A549 (cell line): Measurements from ENCODE around the gene SNRNP35. TPM values are rescaled to one million over a fixed set of nuclear protein-coding genes. Genes with fewer than 3 reads are reported as not detected.

Experiments used
- ATAC-seq, 2 experiments: fragments of 200-7000 bp in 1 of 2; fragments of >200 bp in 1 of 2; cut with Nextera tagmentation in 1 of 2; cut with Tn5 transposase in 1 of 2; 3 replicates each; pipeline versions ENCODE4 v1.8.0 to v1.9.1; 2018 to 2020; ENCODE audit warnings: mild to moderate bottlenecking in 1 of 2, moderate library complexity in 1 of 2
- CTCF ChIA-PET: fragments of 300-600 bp; sonication (Branson Sonifier 250); formaldehyde crosslinking; extraction: SDS; loops from one replicate; lab custom pipeline; 2021; ENCODE audit warnings: antibody characterized with exemption, inconsistent platforms; lab: Yijun Ruan, JAX
- POLR2A ChIA-PET: fragments of 350-600 bp; formaldehyde crosslinking; extraction: SDS; loops from one replicate; lab custom pipeline; 2021; ENCODE audit warnings: antibody characterized with exemption, inconsistent platforms; lab: Yijun Ruan, JAX
- DNase-seq, 2 experiments: peaks; one replicate each; pipeline versions ENCODE4 v3.0.0 to v3.0.0-alpha.2; 2011 to 2016; ENCODE audit warnings: low read depth in 1 of 2, low spot score in 1 of 2
- FAIRE-seq: peaks from 2 replicates; lab custom pipeline; 2011; peaks lifted over from hg19 to GRCh38; lab: Jason Lieb, UNC
- H3K27ac ChIP-seq, 2 experiments: fragments of >200 bp; sonication (Bioruptor Twin); formaldehyde crosslinking; 3 replicates each; pipeline ENCODE4 v1.5.1; 2016 to 2017
- H3K4me1 ChIP-seq: fragments of >200 bp; sonication (Bioruptor Twin); formaldehyde crosslinking; 3 replicates; pipeline ENCODE4 v1.6.1; 2016
- H3K4me2 ChIP-seq: fragments of >200 bp; sonication (Bioruptor Twin); formaldehyde crosslinking; 3 replicates; pipeline ENCODE4 v1.6.1; 2016
- H3K4me3 ChIP-seq: fragments of >200 bp; sonication (Bioruptor Twin); formaldehyde crosslinking; 3 replicates; pipeline ENCODE4 v1.5.1; 2016
- H3K9me3 ChIP-seq: fragments of >200 bp; sonication (Bioruptor Twin); formaldehyde crosslinking; 3 replicates; pipeline ENCODE4 v1.6.1; 2016
- BCL3 ChIP-seq: fragments of >200 bp; sonication (Bioruptor Twin); formaldehyde crosslinking; IDR thresholded peaks from 3 replicates; pipeline ENCODE4 v1.6.1; 2016
- CEBPB ChIP-seq, 2 experiments: fragments of >200 bp in 1 of 2; sonication (Bioruptor Twin) in 1 of 2; formaldehyde crosslinking in 1 of 2; IDR thresholded peaks; 2 replicates each; pipeline ENCODE4 v1.6.1; 2012 to 2016
- CHD2 ChIP-seq: fragments of 150-350 bp; IDR thresholded peaks from 2 replicates; pipeline ENCODE4 v1.6.1; 2014; ENCODE audit warnings: low read length; ENCODE audit not compliant: partially characterized antibody
- FOSL2 ChIP-seq, 2 experiments: fragments of 450-650 bp in 1 of 2; fragments of >200 bp in 1 of 2; sonication (Bioruptor Twin) in 1 of 2; formaldehyde crosslinking; IDR thresholded peaks; 2 replicates each; pipeline versions ENCODE4 v1.5.0 to v1.6.1; 2016 to 2020; ENCODE audit warnings: mild to moderate bottlenecking in 1 of 2, moderate library complexity in 1 of 2
- HEYL ChIP-seq: fragments of 250-450 bp; sonication (Bioruptor Pico); IDR thresholded peaks from 2 replicates; pipeline ENCODE4 v1.8.0; 2021; ENCODE audit warnings: mild to moderate bottlenecking, moderate library complexity
- HMGXB4 ChIP-seq: fragments of 250-450 bp; sonication (Bioruptor Pico); IDR thresholded peaks from 2 replicates; pipeline ENCODE4 v1.5.0; 2021; ENCODE audit warnings: mild to moderate bottlenecking, moderate library complexity, borderline replicate concordance
- HOXB5 ChIP-seq: fragments of 250-450 bp; sonication (Bioruptor Pico); IDR thresholded peaks from 2 replicates; pipeline ENCODE4 v1.5.0; 2020; ENCODE audit warnings: mild to moderate bottlenecking, moderate library complexity
- JUN ChIP-seq, 2 experiments: fragments of >200 bp; sonication (Bioruptor Twin); formaldehyde crosslinking; IDR thresholded peaks; 2 replicates in 1 of 2; 3 replicates in 1 of 2; pipeline ENCODE4 v1.6.1; 2016 to 2017
- MAFK ChIP-seq: fragments of 450-650 bp; IDR thresholded peaks from 2 replicates; pipeline ENCODE4 v1.6.1; 2014; ENCODE audit not compliant: partially characterized antibody
- NPAS2 ChIP-seq: fragments of 250-450 bp; sonication (Bioruptor Pico); IDR thresholded peaks from 2 replicates; pipeline ENCODE4 v1.8.0; 2022; ENCODE audit warnings: mild to moderate bottlenecking, moderate library complexity, borderline replicate concordance
- PHF8 ChIP-seq: fragments of 200-600 bp; sonication (generic); IDR thresholded peaks from 2 replicates; pipeline ENCODE4 v1.6.1; 2016; ENCODE audit warnings: low read depth, mild to moderate bottlenecking, antibody characterized with exemption, moderate library complexity, borderline replicate concordance
- RCOR1 ChIP-seq: fragments of 150-350 bp; IDR thresholded peaks from 2 replicates; pipeline ENCODE4 v1.6.1; 2014; ENCODE audit warnings: antibody characterized with exemption, low read length, low read depth
- REST ChIP-seq: fragments of 200-600 bp; sonication (generic); IDR thresholded peaks from 2 replicates; pipeline ENCODE4 v1.6.1; 2016; ENCODE audit warnings: antibody characterized with exemption, mild to moderate bottlenecking, moderate library complexity
- SMC3 ChIP-seq: fragments of >200 bp; sonication (Bioruptor Twin); formaldehyde crosslinking; IDR thresholded peaks from 3 replicates; pipeline ENCODE4 v1.6.1; 2018; ENCODE audit warnings: inconsistent platforms
- SREBF2 ChIP-seq: fragments of 450-650 bp; IDR thresholded peaks from 2 replicates; pipeline ENCODE4 v1.6.1; 2014; ENCODE audit warnings: mild to moderate bottlenecking, moderate library complexity
- TFCP2L1 ChIP-seq: fragments of 250-450 bp; sonication (Bioruptor Pico); IDR thresholded peaks from 2 replicates; pipeline ENCODE4 v1.5.0; 2021; ENCODE audit warnings: mild to moderate bottlenecking
- USF2 ChIP-seq: fragments of 450-650 bp; IDR thresholded peaks from 2 replicates; pipeline ENCODE4 v1.6.1; 2014; ENCODE audit warnings: antibody characterized with exemption
- ZC3H11A ChIP-seq: fragments of 450-650 bp; IDR thresholded peaks from 2 replicates; pipeline ENCODE4 v1.6.1; 2014; ENCODE audit warnings: antibody characterized with exemption, mild to moderate bottlenecking
- ZFP36 ChIP-seq: fragments of 450-650 bp; IDR thresholded peaks from 2 replicates; pipeline ENCODE4 v1.6.1; 2014; ENCODE audit warnings: borderline replicate concordance; ENCODE audit not compliant: partially characterized antibody
- ZNF302 ChIP-seq: fragments of 250-450 bp; sonication (Bioruptor Pico); IDR thresholded peaks from 2 replicates; pipeline ENCODE4 v1.9.0; 2021; ENCODE audit warnings: inconsistent platforms, mild to moderate bottlenecking, moderate library complexity
- WGBS: methylation state at CpG from one replicate; pipeline ENCODE4 v1.1.6; 2017; ENCODE audit errors: missing lambda C conversion rate; 5-methylcytosine and 5-hydroxymethylcytosine counted together
- polyA plus RNA-seq, 4 experiments: library from polyadenylated mRNA; depleted of rRNA in 3 of 4; stranded (reverse); fragments of >200 nt; fragmentation: RNase III in 1 of 4; extraction: RNeasy Plus Mini Kit Qiagen cat#74134 plus additional on column Dnase treatment in 1 of 4; gene quantifications; 2 replicates in 3 of 4; 3 replicates in 1 of 4; pipeline ENCODE4 v1.2.3, GENCODE V29; 2011 to 2017

The SNRNP35 gene
- polyA plus RNA-seq, 2 of the 4 experiments (the other 2 are of a cell fraction), result 19.1 to 21.5 TPM

- FAIRE-seq (no peak), ATAC-seq (no peak), DNase-seq (no peak)
- H3K4me1 ChIP-seq, result peaks cover 18% of the 10 kb centered on the region
- H3K27ac ChIP-seq, result no peak overlapping the region; a peak in 1 of 6 replicates
- H3K4me2 ChIP-seq, result no peak overlapping the region
- 88% methylated on average over 12 of the region's 12 CpGs for WGBS
- ChIA-PET POLR2A (no interaction called here), CTCF (interaction anchor here (1.0 kb wide), 2 partner anchors 12 to 15 kb away, joined by 3 to 4 read pairs; partner anchors contain the start of gene SNRNP35)
- H3K4me3 ChIP-seq, result no peak overlapping the region
- no peaks in the 10 kb centered on the region for H3K9me3 ChIP-seq
- TF ChIP-seq RCOR1, result no peak
- no peak for TF ChIP-seq ZNF302 (CRISPR knock-in tag)
- no peak for TF ChIP-seq MAFK
- no peak for TF ChIP-seq CEBPB (IDR thresholded peaks at IDR 0.05)
- TF ChIP-seq CHD2, result no peak
- no peak for TF ChIP-seq HEYL (CRISPR knock-in tag)
- TF ChIP-seq ZFP36, result no peak
- TF ChIP-seq BCL3, result no peak
- TF ChIP-seq SMC3, result no peak
- TF ChIP-seq JUN (IDR thresholded peaks at IDR 0.05), result no peak
- TF ChIP-seq TFCP2L1 (CRISPR knock-in tag), result no peak
- TF ChIP-seq HMGXB4 (CRISPR knock-in tag), result no peak
- no peak for TF ChIP-seq ZC3H11A
- TF ChIP-seq HOXB5 (CRISPR knock-in tag), result no peak
- TF ChIP-seq SREBF2, result no peak
These were observed 14.5 kb downstream of the SNRNP35 start for GRCh38 chr12:123472438-123472849.

GRCh38 chr12:123474485-123475245, 16.7 kb downstream of the SNRNP35 start:
- no peak for ATAC-seq
- H3K9me3 ChIP-seq, result no peaks in the 10 kb centered on the region
- H3K4me3 ChIP-seq, result no peak overlapping the region
- TF ChIP-seq TFCP2L1 (CRISPR knock-in tag) (no peak), NPAS2 (no peak), FOSL2 (IDR thresholded peaks at IDR 0.05) (no peak), FOSL2 (CRISPR knock-in tag; IDR thresholded peaks at IDR 0.05) (no peak), USF2 (no peak), REST (no peak), HOXB5 (CRISPR knock-in tag) (no peak), PHF8 (no peak)
- H3K4me1 ChIP-seq, result peaks cover 18% of the 10 kb centered on the region
- H3K4me2 ChIP-seq, result no peak overlapping the region
- no peak for FAIRE-seq
- H3K27ac ChIP-seq, result no peak overlapping the region
- no peak for DNase-seq
- ChIA-PET CTCF (no interaction called here), POLR2A (no interaction called here)
- 91% methylated on average over 13 of the region's 13 CpGs for WGBS
